ENCODE results near the gene AMY2A. TPM values are rescaled to one million over a fixed set of nuclear protein-coding genes. Genes with fewer than 3 reads are reported as not detected.
"Not testable (repeated sequence)": the region's sequence is repeated elsewhere in the genome, so short reads cannot be mapped to it uniquely, and the experiment has no call there.

AMY2A gene
- total and polyA plus RNA-seq, 2 donors from 2014 or later, result 0.26 TPM; not detected in 1

DNA sequence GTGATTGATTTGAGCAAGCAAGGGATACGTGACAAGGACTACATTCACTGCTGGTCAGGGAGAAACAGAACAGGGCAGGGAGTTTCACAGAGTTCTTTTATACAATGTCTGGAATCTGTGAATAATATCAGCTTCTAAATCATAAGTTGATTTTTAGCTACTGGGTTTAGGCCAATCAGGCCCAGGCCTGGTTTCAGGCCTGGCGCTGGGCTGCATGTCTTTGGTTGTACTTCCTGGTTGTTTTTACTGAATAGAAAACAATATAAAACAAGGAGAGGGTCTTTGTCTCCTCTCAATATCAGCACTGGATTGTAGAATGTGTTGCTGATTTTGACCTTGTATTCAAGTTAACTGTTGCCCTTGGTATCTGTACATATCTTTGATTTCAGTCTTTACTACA is 865 bp upstream of the AMY2A start:
- FAIRE-seq (no peak), DNase-seq (no peak)
- Histone ChIP-seq H3K27me3 (ENCODE audit: control insufficient read depth, insufficient read depth, low read length) (no peaks in the 10 kb centered on the region), H3K27ac (ENCODE audit: low read depth in 2 of 2, low read length in 2 of 2) (no peak overlapping the region), H3K4me1 (ENCODE audit: control insufficient read depth in 2 of 3, insufficient read depth in 2 of 3, low read depth in 1 of 3, low read length in 3 of 3) (no peaks in the 10 kb centered on the region), H3K4me3 (ENCODE audit: low read length in 3 of 3) (no peak overlapping the region), H3K9ac (ENCODE audit: low read length in 3 of 3) (no peak overlapping the region), H3K36me3 (ENCODE audit: control insufficient read depth in 2 of 3, insufficient read depth in 3 of 3, low read length in 3 of 3) (no peaks in the 10 kb centered on the region), H3K9me3 (ENCODE audit: control insufficient read depth in 2 of 3, insufficient read depth in 1 of 3, low read length in 3 of 3) (no peaks in the 10 kb centered on the region)
- intact Hi-C loops (cut with DNase I), result no loop called here
- TF ChIP-seq, protein P1, sequence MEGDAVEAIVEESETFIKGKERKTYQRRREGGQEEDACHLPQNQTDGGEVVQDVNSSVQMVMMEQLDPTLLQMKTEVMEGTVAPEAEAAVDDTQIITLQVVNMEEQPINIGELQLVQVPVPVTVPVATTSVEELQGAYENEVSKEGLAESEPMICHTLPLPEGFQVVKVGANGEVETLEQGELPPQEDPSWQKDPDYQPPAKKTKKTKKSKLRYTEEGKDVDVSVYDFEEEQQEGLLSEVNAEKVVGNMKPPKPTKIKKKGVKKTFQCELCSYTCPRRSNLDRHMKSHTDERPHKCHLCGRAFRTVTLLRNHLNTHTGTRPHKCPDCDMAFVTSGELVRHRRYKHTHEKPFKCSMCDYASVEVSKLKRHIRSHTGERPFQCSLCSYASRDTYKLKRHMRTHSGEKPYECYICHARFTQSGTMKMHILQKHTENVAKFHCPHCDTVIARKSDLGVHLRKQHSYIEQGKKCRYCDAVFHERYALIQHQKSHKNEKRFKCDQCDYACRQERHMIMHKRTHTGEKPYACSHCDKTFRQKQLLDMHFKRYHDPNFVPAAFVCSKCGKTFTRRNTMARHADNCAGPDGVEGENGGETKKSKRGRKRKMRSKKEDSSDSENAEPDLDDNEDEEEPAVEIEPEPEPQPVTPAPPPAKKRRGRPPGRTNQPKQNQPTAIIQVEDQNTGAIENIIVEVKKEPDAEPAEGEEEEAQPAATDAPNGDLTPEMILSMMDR (IDR thresholded peaks at IDR 0.05; ENCODE audit: borderline replicate concordance, extremely low read depth, insufficient read depth), result no peak

GRCh38 chr1:103627436-103627835 is 10.2 kb downstream of the AMY2A start:
- H3K4me3 ChIP-seq (ENCODE audit: low read length in 3 of 3); DNase-seq; H3K27me3 ChIP-seq (ENCODE audit: control insufficient read depth, insufficient read depth, low read length); H3K36me3 ChIP-seq (ENCODE audit: control insufficient read depth in 2 of 3, insufficient read depth in 3 of 3, low read length in 3 of 3); H3K9ac ChIP-seq (ENCODE audit: low read length in 3 of 3); intact Hi-C loops (cut with DNase I); H3K4me1 ChIP-seq (ENCODE audit: control insufficient read depth in 2 of 3, insufficient read depth in 2 of 3, low read depth in 1 of 3, low read length in 3 of 3); H3K9me3 ChIP-seq (ENCODE audit: control insufficient read depth in 2 of 3, insufficient read depth in 1 of 3, low read length in 3 of 3); FAIRE-seq; H3K27ac ChIP-seq (ENCODE audit: low read depth in 2 of 2, low read length in 2 of 2): not testable (repeated sequence)

DNA sequence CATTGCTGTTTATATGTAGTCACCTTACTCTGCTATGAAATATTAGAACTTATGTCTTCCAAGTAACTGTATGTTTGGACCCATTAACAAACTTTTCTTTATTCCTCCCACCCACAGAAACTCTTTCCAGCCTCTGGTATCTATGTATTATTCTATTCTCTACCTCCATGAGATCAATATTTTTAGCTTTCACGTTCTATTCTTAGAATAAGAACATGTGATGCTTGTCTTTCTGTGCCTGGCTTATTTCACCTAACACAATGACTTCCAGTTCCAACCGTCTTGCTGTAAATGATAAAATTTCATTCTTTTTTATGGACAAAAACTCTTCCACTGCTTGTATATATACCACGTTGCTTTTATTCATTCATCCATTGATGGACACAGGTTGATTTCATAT is 24.0 kb downstream of the AMY2A start:
- intact Hi-C loops (cut with DNase I), result not testable (repeated sequence)

DNA sequence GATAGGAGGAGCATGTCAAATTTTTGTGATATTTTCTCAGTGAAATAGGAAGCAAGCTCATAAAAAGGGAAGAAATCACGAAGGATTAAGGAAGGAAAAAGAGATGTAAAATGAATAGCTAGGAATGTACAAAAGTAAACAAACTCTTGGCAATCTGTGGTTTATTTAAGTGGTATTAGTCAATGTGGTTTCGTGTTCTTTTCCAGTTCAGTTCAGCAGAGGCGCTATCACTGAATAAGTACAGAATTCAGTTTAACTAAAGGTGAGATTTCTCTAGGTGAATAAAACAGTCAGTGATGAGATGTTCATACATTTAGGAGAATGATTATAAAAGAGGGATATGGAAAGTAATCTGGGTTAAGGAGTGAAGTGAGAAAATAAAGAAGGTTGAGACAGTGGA is 26.7 kb downstream of the AMY2A start:
- intact Hi-C loops (cut with DNase I); FAIRE-seq: not testable (repeated sequence)

More for the DNA sequence above, 24.0 kb downstream of the AMY2A start:
- H3K27ac ChIP-seq (ENCODE audit: low read depth in 2 of 2, low read length in 2 of 2); H3K9me3 ChIP-seq (ENCODE audit: control insufficient read depth in 2 of 3, insufficient read depth in 1 of 3, low read length in 3 of 3); DNase-seq; H3K4me3 ChIP-seq (ENCODE audit: low read length in 3 of 3); FAIRE-seq; H3K4me1 ChIP-seq (ENCODE audit: control insufficient read depth in 2 of 3, insufficient read depth in 2 of 3, low read depth in 1 of 3, low read length in 3 of 3); H3K36me3 ChIP-seq (ENCODE audit: control insufficient read depth in 2 of 3, insufficient read depth in 3 of 3, low read length in 3 of 3); H3K9ac ChIP-seq (ENCODE audit: low read length in 3 of 3); H3K27me3 ChIP-seq (ENCODE audit: control insufficient read depth, insufficient read depth, low read length): not testable (repeated sequence)

GRCh38 chr1:103650305-103650704 is 33.1 kb downstream of the AMY2A start:
- H3K9ac ChIP-seq (ENCODE audit: low read length in 3 of 3); H3K9me3 ChIP-seq (ENCODE audit: control insufficient read depth in 2 of 3, insufficient read depth in 1 of 3, low read length in 3 of 3); H3K4me3 ChIP-seq (ENCODE audit: low read length in 3 of 3); H3K27me3 ChIP-seq (ENCODE audit: control insufficient read depth, insufficient read depth, low read length); intact Hi-C loops (cut with DNase I); H3K4me1 ChIP-seq (ENCODE audit: control insufficient read depth in 2 of 3, insufficient read depth in 2 of 3, low read depth in 1 of 3, low read length in 3 of 3); FAIRE-seq; DNase-seq; H3K36me3 ChIP-seq (ENCODE audit: control insufficient read depth in 2 of 3, insufficient read depth in 3 of 3, low read length in 3 of 3); H3K27ac ChIP-seq (ENCODE audit: low read depth in 2 of 2, low read length in 2 of 2): not testable (repeated sequence)

More for the DNA sequence above, 26.7 kb downstream of the AMY2A start:
- H3K9ac ChIP-seq (ENCODE audit: low read length in 3 of 3); H3K36me3 ChIP-seq (ENCODE audit: control insufficient read depth in 2 of 3, insufficient read depth in 3 of 3, low read length in 3 of 3); H3K27ac ChIP-seq (ENCODE audit: low read depth in 2 of 2, low read length in 2 of 2); H3K9me3 ChIP-seq (ENCODE audit: control insufficient read depth in 2 of 3, insufficient read depth in 1 of 3, low read length in 3 of 3); H3K27me3 ChIP-seq (ENCODE audit: control insufficient read depth, insufficient read depth, low read length); H3K4me3 ChIP-seq (ENCODE audit: low read length in 3 of 3); H3K4me1 ChIP-seq (ENCODE audit: control insufficient read depth in 2 of 3, insufficient read depth in 2 of 3, low read depth in 1 of 3, low read length in 3 of 3); DNase-seq: not testable (repeated sequence)

- DNase-seq; H3K4me1 ChIP-seq (ENCODE audit: control insufficient read depth in 2 of 3, insufficient read depth in 2 of 3, low read depth in 1 of 3, low read length in 3 of 3); FAIRE-seq; H3K27me3 ChIP-seq (ENCODE audit: control insufficient read depth, insufficient read depth, low read length); H3K36me3 ChIP-seq (ENCODE audit: control insufficient read depth in 2 of 3, insufficient read depth in 3 of 3, low read length in 3 of 3); H3K9me3 ChIP-seq (ENCODE audit: control insufficient read depth in 2 of 3, insufficient read depth in 1 of 3, low read length in 3 of 3); H3K4me3 ChIP-seq (ENCODE audit: low read length in 3 of 3); intact Hi-C loops (cut with DNase I); H3K9ac ChIP-seq (ENCODE audit: low read length in 3 of 3); H3K27ac ChIP-seq (ENCODE audit: low read depth in 2 of 2, low read length in 2 of 2): not testable (repeated sequence)
Measured at GRCh38 chr1:103650889-103651288, 33.7 kb downstream of the AMY2A start.

- DNase-seq; H3K27me3 ChIP-seq (ENCODE audit: control insufficient read depth, insufficient read depth, low read length); FAIRE-seq; H3K36me3 ChIP-seq (ENCODE audit: control insufficient read depth in 2 of 3, insufficient read depth in 3 of 3, low read length in 3 of 3); H3K9ac ChIP-seq (ENCODE audit: low read length in 3 of 3); intact Hi-C loops (cut with DNase I); H3K4me1 ChIP-seq (ENCODE audit: control insufficient read depth in 2 of 3, insufficient read depth in 2 of 3, low read depth in 1 of 3, low read length in 3 of 3); H3K27ac ChIP-seq (ENCODE audit: low read depth in 2 of 2, low read length in 2 of 2); H3K9me3 ChIP-seq (ENCODE audit: control insufficient read depth in 2 of 3, insufficient read depth in 1 of 3, low read length in 3 of 3); H3K4me3 ChIP-seq (ENCODE audit: low read length in 3 of 3): not testable (repeated sequence)
Measured at GRCh38 chr1:103654133-103654532, 36.9 kb downstream of the AMY2A start.

- intact Hi-C loops (cut with DNase I); H3K9ac ChIP-seq (ENCODE audit: low read length in 3 of 3); H3K36me3 ChIP-seq (ENCODE audit: control insufficient read depth in 2 of 3, insufficient read depth in 3 of 3, low read length in 3 of 3); H3K27me3 ChIP-seq (ENCODE audit: control insufficient read depth, insufficient read depth, low read length); H3K4me3 ChIP-seq (ENCODE audit: low read length in 3 of 3); H3K27ac ChIP-seq (ENCODE audit: low read depth in 2 of 2, low read length in 2 of 2); DNase-seq; H3K4me1 ChIP-seq (ENCODE audit: control insufficient read depth in 2 of 3, insufficient read depth in 2 of 3, low read depth in 1 of 3, low read length in 3 of 3); H3K9me3 ChIP-seq (ENCODE audit: control insufficient read depth in 2 of 3, insufficient read depth in 1 of 3, low read length in 3 of 3); FAIRE-seq: not testable (repeated sequence)
Measured at GRCh38 chr1:103655460-103655859, 38.2 kb downstream of the AMY2A start, which contains the start of gene AMY1A. Gene AMY1A, plus strand, starts transcription at chr1:103655760. Its CDS starts 571 bp downstream, at chr1:103656331.

Measured in kidney (tissue), 14 donors.